Right forelimb (tissue), 1 donor: ENCODE data around the gene CHMP4B.
"Not testable (repeated sequence)": the region's sequence is repeated elsewhere in the genome, so short reads cannot be mapped to it uniquely, and the experiment has no call there.

Source experiments
- DNase-seq: peaks from one replicate; pipeline ENCODE4 v3.0.0-alpha.2; 2018

The CHMP4B gene

GRCh38 chr20:33790566-33790965 is 20.6 kb upstream of the CHMP4B start:
- DNase-seq = no peak

GRCh38 chr20:33791021-33791420 is 20.1 kb upstream of the CHMP4B start:
- DNase-seq = no peak

- DNase-seq = no peak
These were observed 19.6 kb upstream of the CHMP4B start for GRCh38 chr20:33791540-33791939.

DNA sequence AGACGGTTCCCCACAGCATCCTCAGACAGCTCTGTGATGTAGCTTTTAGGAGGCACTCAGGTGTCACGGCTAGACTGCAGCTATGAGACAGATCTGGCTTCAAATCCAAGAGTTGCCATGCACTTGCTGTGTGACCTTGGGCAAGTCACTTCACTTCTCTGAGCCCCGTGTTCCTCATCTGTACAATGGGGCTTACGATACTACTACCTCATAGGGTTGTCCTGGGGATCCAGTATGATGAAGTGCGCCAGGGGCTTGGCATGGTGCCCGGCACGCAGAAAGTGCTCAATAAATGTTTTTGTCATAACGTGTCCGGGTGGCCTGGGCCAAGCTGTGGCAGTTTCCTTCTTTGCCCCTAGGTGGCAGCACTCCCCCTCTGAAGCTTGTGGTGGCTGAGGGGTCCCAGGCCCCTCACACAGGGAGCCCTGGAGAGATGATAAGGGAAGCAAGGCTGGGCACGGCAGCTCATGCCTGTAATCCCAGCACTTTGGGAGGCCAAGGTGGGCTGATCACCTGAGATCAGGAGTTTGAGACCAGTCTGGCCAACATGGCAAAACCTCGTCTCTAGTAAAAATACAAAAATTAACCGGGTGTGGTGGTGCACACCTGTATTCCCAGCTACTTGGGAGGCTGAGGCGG is 19.1 kb upstream of the CHMP4B start:
- DNase-seq = no peak

DNA sequence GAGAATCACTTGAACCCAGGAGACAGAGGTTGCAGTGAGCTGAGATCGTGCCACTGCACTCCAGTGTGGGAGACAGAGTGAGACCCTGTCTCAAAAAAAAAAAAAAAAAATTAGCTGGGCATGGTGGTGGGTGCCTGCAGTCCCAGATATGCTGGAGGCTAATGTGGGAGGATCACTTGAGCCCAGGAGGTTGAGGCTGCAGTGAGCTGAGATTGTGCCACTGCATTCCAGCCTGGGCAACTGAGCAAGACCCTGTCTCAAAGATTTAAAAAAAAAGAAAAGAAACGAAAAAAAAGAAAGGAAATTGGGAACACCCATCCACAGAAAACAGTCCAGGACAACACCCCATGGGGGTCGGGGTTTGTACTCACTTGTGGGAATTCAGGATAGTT is 18.6 kb upstream of the CHMP4B start:
- not testable (repeated sequence) for DNase-seq

DNA sequence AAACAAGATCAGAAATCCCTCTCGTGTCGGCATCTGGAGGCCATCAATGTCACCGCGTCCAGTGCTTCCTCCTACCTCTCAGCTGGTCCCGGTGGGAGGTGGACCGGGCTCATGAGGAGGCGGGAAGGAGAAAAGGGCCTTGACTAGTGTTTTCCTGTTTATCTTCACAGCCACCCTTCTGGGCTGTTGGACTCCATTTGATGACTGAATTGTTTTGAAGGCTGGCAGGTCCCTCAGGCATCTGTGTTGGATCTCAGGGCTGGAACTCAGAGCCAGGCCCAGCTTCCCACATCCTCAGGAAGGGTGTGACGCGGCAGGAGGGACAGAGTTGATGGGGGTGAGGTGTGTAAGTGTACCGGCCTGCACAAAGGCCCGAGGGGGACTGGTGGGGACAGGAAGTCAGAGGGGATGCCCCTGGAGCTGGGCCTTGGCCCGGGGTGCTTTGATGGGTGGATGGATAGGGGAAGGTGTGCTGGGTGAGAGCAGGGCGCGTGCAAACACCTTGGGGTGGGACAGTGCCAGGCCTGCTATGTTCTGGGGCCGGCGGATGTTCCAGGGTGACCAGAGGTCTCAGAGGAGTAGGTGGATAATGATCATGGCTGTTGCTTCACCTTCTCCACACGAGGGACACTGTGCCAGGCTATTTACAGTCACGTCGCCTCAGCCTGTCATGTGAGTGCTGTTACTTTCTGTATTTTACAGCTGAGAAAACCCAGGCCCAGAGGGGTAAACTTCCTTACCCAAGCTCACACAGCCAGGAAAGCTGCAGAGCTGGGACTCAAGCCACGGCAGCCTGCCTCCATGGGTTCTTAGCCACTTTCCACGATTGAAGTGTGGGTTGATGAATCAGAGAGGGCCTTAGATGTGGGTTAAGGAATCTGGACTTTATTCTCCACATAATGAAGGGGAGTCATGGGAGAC is 17.9 kb upstream of the CHMP4B start:
- no peak for DNase-seq

GRCh38 chr20:33796263-33796906 is 14.8 kb upstream of the CHMP4B start:
- DNase-seq = no peak

GRCh38 chr20:33796907-33797544 is 14.1 kb upstream of the CHMP4B start:
- no peak for DNase-seq

DNA sequence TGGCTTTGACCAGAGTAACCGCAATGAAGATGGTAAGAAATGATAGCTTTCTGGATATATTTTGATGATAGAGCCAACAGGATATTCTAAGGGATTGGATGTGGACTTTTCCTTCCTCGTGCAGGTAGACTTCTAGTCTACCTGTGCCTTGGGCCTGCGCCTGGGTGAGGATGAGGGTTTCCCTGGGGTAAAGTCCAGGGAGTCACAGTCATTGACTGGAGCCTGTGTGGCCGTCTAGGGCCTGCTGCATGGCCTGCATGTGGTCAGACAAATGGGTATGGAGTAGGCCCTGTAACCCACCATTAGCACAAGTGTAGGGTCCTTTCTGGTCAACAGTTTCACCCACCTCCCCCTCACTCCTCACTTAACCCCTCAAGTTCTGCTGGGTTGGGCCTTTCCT is 12.7 kb upstream of the CHMP4B start:
- DNase-seq = no peak

- DNase-seq = no peak
These were observed 7.2 kb upstream of the CHMP4B start for GRCh38 chr20:33803921-33804337.

DNA sequence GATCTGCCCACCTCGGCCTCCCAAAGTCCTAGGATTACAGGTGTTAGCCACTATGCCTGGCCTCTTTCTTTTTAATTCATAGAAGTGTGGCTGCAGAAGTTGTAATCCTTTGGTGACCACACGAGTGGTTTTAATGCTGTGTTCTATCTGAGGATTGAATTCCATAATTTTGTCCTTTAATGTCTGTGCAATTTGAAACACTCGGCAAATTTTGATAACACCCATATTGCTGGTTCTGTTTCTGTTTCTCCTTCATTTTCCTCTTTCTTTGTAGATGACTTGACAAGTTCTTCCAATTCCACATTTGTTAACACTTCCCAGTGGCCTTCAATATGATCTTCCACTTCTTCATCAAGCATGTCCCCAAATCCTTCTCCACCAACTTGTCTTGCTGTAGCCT is 2.8 kb upstream of the CHMP4B start:
- no peak for DNase-seq

- no peak for DNase-seq
These were observed 889 bp upstream of the CHMP4B start for GRCh38 chr20:33810259-33810658.

DNA sequence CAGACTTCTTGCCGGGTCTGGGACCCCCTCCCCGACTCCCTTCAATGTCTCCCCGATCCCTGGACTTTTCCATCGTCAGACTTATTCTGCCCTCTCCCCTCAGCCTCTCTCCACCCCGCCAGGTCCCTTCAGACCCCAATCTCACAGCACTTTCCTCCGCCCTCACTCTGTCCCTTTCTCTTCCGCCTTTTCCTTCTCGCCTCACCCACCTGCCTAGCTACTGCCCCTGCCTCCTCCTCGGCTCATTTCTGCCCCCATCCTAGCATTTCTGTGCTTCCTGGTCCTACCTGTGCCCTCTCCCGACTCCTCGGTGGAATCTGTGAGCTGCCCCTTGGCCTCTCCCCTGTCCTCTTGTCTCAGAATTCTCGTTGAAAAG is 616 bp downstream of the CHMP4B start:
- peak; percentile 57 for DNase-seq

- no peak for DNase-seq
These were observed 1.2 kb downstream of the CHMP4B start for GRCh38 chr20:33812152-33812849.

DNA sequence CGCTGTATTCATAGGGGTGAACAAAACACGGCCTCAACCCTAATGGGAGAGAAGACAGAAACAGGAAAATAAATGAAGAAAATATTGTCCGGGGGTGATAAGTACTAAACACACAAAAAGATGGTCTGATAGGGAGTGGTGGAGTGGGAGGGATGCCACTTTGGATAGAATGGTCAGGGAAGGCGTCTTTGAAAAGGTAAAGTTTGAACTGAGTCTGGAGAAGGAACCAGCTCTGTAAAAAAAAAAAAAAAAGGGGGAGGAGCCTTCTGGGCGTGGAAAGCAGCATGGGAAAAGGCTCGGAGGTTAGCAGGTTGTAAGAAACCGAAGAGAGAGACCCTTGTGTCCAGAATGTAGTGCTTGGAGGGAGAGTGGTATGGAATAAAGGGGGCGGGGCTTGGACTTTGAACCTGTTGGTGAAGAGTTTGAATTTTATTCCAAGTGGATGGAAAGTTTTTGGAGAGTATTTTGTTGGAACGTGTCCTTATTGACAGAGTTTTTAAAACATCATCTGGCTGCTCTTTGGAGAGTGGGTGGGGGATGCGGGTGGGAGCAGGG is 1.8 kb downstream of the CHMP4B start:
- DNase-seq = no peak

- DNase-seq = no peak
These were observed 3.1 kb downstream of the CHMP4B start for GRCh38 chr20:33814238-33814712.

GRCh38 chr20:33815671-33816070 is 4.5 kb downstream of the CHMP4B start:
- no peak for DNase-seq

GRCh38 chr20:33816191-33816590 is 5.0 kb downstream of the CHMP4B start:
- DNase-seq = no peak

- DNase-seq = no peak
These were observed 6.3 kb downstream of the CHMP4B start for GRCh38 chr20:33817411-33817810.

DNA sequence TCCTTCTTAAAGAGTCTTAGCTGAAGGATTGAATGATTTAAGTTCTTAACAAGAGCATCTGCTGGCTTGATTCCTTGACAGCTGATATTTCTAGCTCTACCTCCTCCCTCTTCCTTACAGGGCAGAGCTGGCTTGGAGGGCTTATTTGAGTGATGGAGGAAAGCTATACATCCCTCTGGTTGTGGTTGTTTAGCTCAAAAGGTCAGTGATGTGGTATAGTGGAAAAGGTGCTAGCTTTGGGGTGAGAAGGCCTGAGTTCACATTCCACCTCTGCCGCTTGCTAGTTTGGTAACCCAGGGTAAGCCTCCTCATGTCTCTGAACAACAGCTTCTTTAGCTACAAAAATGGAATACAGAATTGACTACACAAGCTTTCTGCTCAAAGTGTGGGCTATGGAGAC is 8.3 kb downstream of the CHMP4B start:
- DNase-seq = no peak

DNA sequence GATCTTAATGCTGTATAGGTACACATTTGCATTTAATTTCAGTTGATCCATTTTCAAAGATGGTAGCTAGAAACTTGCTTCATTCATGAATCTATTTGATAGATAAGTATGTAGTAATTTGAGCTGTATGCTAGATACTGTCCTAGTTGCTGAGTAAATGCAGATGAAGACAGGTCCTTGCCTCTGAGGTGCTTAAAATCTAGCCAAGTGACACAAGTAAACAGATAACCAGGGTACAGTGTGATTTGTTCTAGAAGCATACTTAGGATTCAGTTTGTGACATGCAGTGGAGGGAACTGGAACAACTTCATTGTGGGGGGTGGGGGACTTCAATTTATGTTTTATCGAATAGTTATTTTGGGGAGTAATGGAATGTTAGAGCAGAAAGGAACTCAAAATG is 9.2 kb downstream of the CHMP4B start:
- no peak for DNase-seq

DNA sequence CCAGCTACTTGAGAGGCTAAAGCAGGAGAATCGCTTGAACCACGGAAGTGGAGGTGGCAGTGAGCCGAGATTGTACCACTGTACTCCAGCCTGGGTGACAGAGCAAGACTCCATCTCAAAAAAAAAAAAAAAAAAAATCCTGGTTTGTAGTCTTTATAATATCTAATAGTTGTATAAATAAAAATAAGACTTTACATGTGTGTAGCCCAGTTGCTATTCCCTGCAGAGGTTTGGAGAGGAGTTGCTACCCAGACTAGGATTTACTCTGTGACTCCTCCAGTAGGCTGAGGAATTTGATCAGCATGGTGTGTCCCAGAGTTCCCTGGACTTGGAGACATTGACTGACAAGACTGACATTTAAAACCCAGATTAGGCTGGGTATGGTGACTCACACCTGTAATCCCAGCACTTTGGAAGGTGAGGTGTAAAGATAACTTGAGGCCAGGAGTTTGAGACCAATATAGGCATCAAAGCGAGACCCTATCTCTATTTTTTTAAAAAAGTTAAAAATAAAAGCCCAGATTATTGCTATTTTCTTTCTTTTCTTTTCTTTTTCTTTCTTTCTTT is 10.2 kb downstream of the CHMP4B start:
- no peak for DNase-seq
